HG03060 (cell line): ENCODE results near the gene PRDM15.
"Not testable (repeated sequence)": the region's sequence is repeated elsewhere in the genome, so short reads cannot be mapped to it uniquely, and the experiment has no call there.

Experiments used
- ATAC-seq: cut with Tn5 transposase; IDR thresholded peaks from one replicate; pipeline ENCODE4 v1.9.1; 2021; ENCODE audit warnings: low read depth, moderate number of reproducible peaks; ENCODE audit not compliant: unreplicated experiment

Gene PRDM15

GRCh38 chr21:41785262-41785661 is 93.9 kb downstream of the PRDM15 start:
- ATAC-seq: not testable (repeated sequence)

GRCh38 chr21:41784456-41785102 is 94.6 kb downstream of the PRDM15 start:
- no peak for ATAC-seq

- no peak for ATAC-seq
Measured at GRCh38 chr21:41783476-41784180, 95.5 kb downstream of the PRDM15 start.

- no peak for ATAC-seq
Measured at GRCh38 chr21:41781050-41781410, 98.1 kb downstream of the PRDM15 start.

GRCh38 chr21:41780337-41781049 is 98.7 kb downstream of the PRDM15 start:
- ATAC-seq: no peak

- ATAC-seq: no peak
Measured at GRCh38 chr21:41779659-41780058, 99.5 kb downstream of the PRDM15 start.

GRCh38 chr21:41778930-41779600 is 100.1 kb downstream of the PRDM15 start:
- no peak for ATAC-seq

GRCh38 chr21:41777951-41778815 is 101.0 kb downstream of the PRDM15 start:
- ATAC-seq: no peak

- no peak for ATAC-seq
Measured at GRCh38 chr21:41776778-41777177, 102.4 kb downstream of the PRDM15 start.

GRCh38 chr21:41775149-41775472 is 104.0 kb downstream of the PRDM15 start:
- ATAC-seq: no peak

GRCh38 chr21:41774467-41775148 is 104.5 kb downstream of the PRDM15 start:
- ATAC-seq: no peak

GRCh38 chr21:41772351-41773080 is 106.6 kb downstream of the PRDM15 start:
- ATAC-seq: no peak

- ATAC-seq: no peak
Measured at GRCh38 chr21:41771625-41771945, 107.6 kb downstream of the PRDM15 start.

GRCh38 chr21:41770901-41771624 is 108.1 kb downstream of the PRDM15 start:
- no peak for ATAC-seq

GRCh38 chr21:41769933-41770332 is 109.2 kb downstream of the PRDM15 start:
- ATAC-seq: no peak

GRCh38 chr21:41769521-41769920 is 109.6 kb downstream of the PRDM15 start:
- no peak for ATAC-seq

- ATAC-seq: no peak
Measured at GRCh38 chr21:41769111-41769510, 110.0 kb downstream of the PRDM15 start.

- no peak for ATAC-seq
Measured at GRCh38 chr21:41768437-41769042, 110.6 kb downstream of the PRDM15 start.
